ENCODE data around the gene CHCHD6.

The CHCHD6 gene

DNA sequence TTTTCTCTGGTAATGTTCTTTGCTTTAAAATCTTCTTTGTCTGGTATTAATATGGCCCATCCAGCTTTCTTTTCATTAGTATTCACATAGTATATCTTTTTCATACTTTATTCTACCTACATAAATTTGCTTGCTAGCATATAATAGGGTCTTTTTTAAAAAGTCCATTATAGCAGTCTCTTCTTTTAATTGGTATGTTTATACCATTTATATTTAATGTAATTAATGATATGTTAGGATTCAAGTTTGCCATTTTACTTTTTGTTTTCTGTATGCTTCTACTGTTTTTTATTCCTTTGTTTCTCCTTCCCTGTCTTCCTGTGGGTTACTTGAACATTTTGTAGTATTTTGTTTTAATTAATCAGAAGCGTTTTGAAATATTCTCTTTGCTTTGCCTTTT lies 89.0 kb downstream of the CHCHD6 start:
- DNase-seq (ENCODE audit: low spot score), result no peak
- H2BK12ac ChIP-seq (ENCODE audit: low read length), result no peak overlapping the region
- H3K4me1 ChIP-seq (ENCODE audit: control insufficient read depth in 2 of 2, insufficient read depth in 1 of 2, low read depth in 1 of 2, low read length in 2 of 2), result peaks cover 0 to 2% of the 10 kb centered on the region in 2 donors

DNA sequence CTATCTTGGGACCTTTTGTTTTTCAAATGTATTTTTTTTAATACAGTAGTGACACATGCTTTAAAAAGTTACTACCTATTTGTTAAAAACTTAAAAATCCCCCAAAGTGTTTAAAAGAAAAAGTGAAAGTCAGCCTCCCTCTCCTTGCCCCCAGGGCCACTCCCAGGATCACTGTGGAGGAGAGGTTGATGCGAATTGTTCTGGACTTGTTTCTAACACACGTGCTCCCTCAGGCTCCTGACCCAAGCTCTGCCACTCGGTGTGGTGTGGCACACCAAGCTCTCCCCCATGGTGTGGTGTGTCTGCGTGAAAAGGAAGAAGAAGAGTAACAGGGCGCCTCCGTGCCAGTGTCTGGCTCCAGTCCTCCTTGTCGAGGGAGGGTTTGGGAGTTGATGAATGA lies 93.5 kb downstream of the CHCHD6 start:
- no peak overlapping the region for H3K27ac ChIP-seq (replicated peaks; ENCODE audit: low read length)
- no peak overlapping the region for H2BK5ac ChIP-seq (ENCODE audit: low read length)
- no peak overlapping the region for H3K9ac ChIP-seq (ENCODE audit: low read depth, low read length, poor library complexity)
- H3K23ac ChIP-seq (ENCODE audit: low read depth, low read length, poor library complexity), result peak overlapping the region; percentile 47
- no peak overlapping the region for H2BK120ac ChIP-seq (ENCODE audit: low read depth, low read length)
- peaks cover 0 to 2% (median 0%) of the 10 kb centered on the region in 3 experiments for H3K27me3 ChIP-seq (ENCODE audit: control insufficient read depth in 3 of 3, insufficient read depth in 3 of 3, low read depth in 1 of 3, low read length in 3 of 3)
- H4K91ac ChIP-seq (ENCODE audit: low read depth, low read length, poor library complexity), result no peak overlapping the region
- peak overlapping the region; percentile 27 for H3K18ac ChIP-seq (ENCODE audit: low read length)
- WGBS, 2 donors (ENCODE audit: extremely low coverage in 2 of 2, insufficient read length in 2 of 2, insufficient replicate concordance in 1 of 2), result no CpG with 5 or more reads among the region's 7 CpGs
- H3K4me1 ChIP-seq (ENCODE audit: control insufficient read depth in 2 of 2, insufficient read depth in 1 of 2, low read depth in 1 of 2, low read length in 2 of 2), result peaks cover 0 to 2% of the 10 kb centered on the region in 2 donors
- peaks cover 0 to 4% of the 10 kb centered on the region in 2 donors for H3K36me3 ChIP-seq (replicated peaks in 1 of 2; ENCODE audit: control insufficient read depth in 2 of 2, insufficient read depth in 2 of 2, low read length in 2 of 2)
- no peaks in the 10 kb centered on the region for H3K79me1 ChIP-seq (ENCODE audit: low read depth, low read length)
- H3K4ac ChIP-seq (ENCODE audit: low read length), result no peak overlapping the region
- no peak overlapping the region for H2BK15ac ChIP-seq (ENCODE audit: low read length)
- H2BK12ac ChIP-seq (ENCODE audit: low read length), result no peak overlapping the region
- no peak overlapping the region for H2AFZ ChIP-seq (ENCODE audit: low read length)
- H4K8ac ChIP-seq (ENCODE audit: low read depth, low read length), result no peak overlapping the region
- H2AK5ac ChIP-seq (ENCODE audit: low read depth, low read length), result peak overlapping the region; percentile 49
- no peak for DNase-seq (ENCODE audit: low spot score)
- no peak overlapping the region for H3K4me2 ChIP-seq (ENCODE audit: insufficient read depth, low read length, poor library complexity, severe bottlenecking)
- peaks cover 11 to 31% of the 10 kb centered on the region in 2 donors for H3K9me3 ChIP-seq (replicated peaks in 1 of 2; ENCODE audit: control insufficient read depth in 2 of 2, insufficient read depth in 1 of 2, low read depth in 1 of 2, low read length in 2 of 2)
- H3K4me3 ChIP-seq (ENCODE audit: low read length in 2 of 2), result no peak overlapping the region
- H3K14ac ChIP-seq (ENCODE audit: low read length), result no peak overlapping the region

More for the DNA sequence above, 89.0 kb downstream of the CHCHD6 start:
- no peak overlapping the region for H3K27ac ChIP-seq (replicated peaks; ENCODE audit: low read length)
- H4K8ac ChIP-seq (ENCODE audit: low read depth, low read length), result no peak overlapping the region
- H2AFZ ChIP-seq (ENCODE audit: low read length), result no peak overlapping the region
- no peak overlapping the region for H2BK5ac ChIP-seq (ENCODE audit: low read length)
- no peak overlapping the region for H3K18ac ChIP-seq (ENCODE audit: low read length)
- no peak overlapping the region for H3K23ac ChIP-seq (ENCODE audit: low read depth, low read length, poor library complexity)
- H3K9ac ChIP-seq (ENCODE audit: low read depth, low read length, poor library complexity), result no peak overlapping the region
- no peaks in the 10 kb centered on the region for H3K79me1 ChIP-seq (ENCODE audit: low read depth, low read length)
- no peak overlapping the region for H2BK15ac ChIP-seq (ENCODE audit: low read length)
- no peak overlapping the region for H3K4me3 ChIP-seq (ENCODE audit: low read length in 2 of 2)
- no peak overlapping the region for H4K91ac ChIP-seq (ENCODE audit: low read depth, low read length, poor library complexity)
- no CpG with 5 or more reads among the region's 1 CpG for WGBS, 2 donors (ENCODE audit: extremely low coverage in 2 of 2, insufficient read length in 2 of 2, insufficient replicate concordance in 1 of 2)
- no peak overlapping the region for H3K14ac ChIP-seq (ENCODE audit: low read length)
- H3K4me2 ChIP-seq (ENCODE audit: insufficient read depth, low read length, poor library complexity, severe bottlenecking), result no peak overlapping the region
- peaks cover 0 to 2% (median 0%) of the 10 kb centered on the region in 3 experiments for H3K27me3 ChIP-seq (ENCODE audit: control insufficient read depth in 3 of 3, insufficient read depth in 3 of 3, low read depth in 1 of 3, low read length in 3 of 3)
- H3K36me3 ChIP-seq (replicated peaks in 1 of 2; ENCODE audit: control insufficient read depth in 2 of 2, insufficient read depth in 2 of 2, low read length in 2 of 2), result peaks cover 0 to 1% of the 10 kb centered on the region in 2 donors
- H3K9me3 ChIP-seq (replicated peaks in 1 of 2; ENCODE audit: control insufficient read depth in 2 of 2, insufficient read depth in 1 of 2, low read depth in 1 of 2, low read length in 2 of 2), result peaks cover 3 to 18% of the 10 kb centered on the region in 2 donors
- H2AK5ac ChIP-seq (ENCODE audit: low read depth, low read length), result no peak overlapping the region
- no peak overlapping the region for H3K4ac ChIP-seq (ENCODE audit: low read length)
- H2BK120ac ChIP-seq (ENCODE audit: low read depth, low read length), result no peak overlapping the region

DNA sequence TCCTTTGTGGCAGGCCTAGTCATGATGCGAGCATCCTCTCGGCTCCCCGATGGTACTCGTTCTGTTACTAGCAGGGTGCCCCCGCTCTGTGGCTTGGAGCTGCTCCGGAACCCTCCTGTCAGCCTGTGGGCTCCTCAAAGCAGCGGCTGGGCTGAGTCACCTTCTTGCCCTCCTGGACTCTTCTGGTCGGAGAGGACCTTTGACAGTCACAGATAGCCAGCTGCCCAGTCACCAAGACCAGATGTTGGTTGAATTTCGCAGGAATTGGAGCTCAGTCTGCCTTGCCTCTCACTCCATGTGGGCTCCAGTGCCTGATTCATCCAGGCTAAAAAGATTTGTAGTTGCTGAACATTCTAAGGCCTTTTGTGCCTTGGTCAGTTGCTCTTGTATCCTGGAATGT lies 94.5 kb downstream of the CHCHD6 start:
- Histone ChIP-seq H4K8ac (ENCODE audit: low read depth, low read length) (no peak overlapping the region), H3K27me3 (ENCODE audit: control insufficient read depth in 3 of 3, insufficient read depth in 3 of 3, low read depth in 1 of 3, low read length in 3 of 3) (peaks cover 0 to 2% (median 0%) of the 10 kb centered on the region in 3 experiments), H2AK5ac (ENCODE audit: low read depth, low read length) (no peak overlapping the region), H4K91ac (ENCODE audit: low read depth, low read length, poor library complexity) (no peak overlapping the region), H2AFZ (ENCODE audit: low read length) (no peak overlapping the region), H2BK5ac (ENCODE audit: low read length) (no peak overlapping the region), H3K18ac (ENCODE audit: low read length) (no peak overlapping the region), H3K23ac (ENCODE audit: low read depth, low read length, poor library complexity) (no peak overlapping the region), H3K9me3 (replicated peaks in 1 of 2; ENCODE audit: control insufficient read depth in 2 of 2, insufficient read depth in 1 of 2, low read depth in 1 of 2, low read length in 2 of 2) (peaks cover 11 to 24% of the 10 kb centered on the region in 2 donors), H2BK120ac (ENCODE audit: low read depth, low read length) (no peak overlapping the region), H3K4me1 (ENCODE audit: control insufficient read depth in 2 of 2, insufficient read depth in 1 of 2, low read depth in 1 of 2, low read length in 2 of 2) (peaks cover 0 to 2% of the 10 kb centered on the region in 2 donors), H3K4ac (ENCODE audit: low read length) (no peak overlapping the region), H3K27ac (replicated peaks; ENCODE audit: low read length) (no peak overlapping the region), H3K4me2 (ENCODE audit: insufficient read depth, low read length, poor library complexity, severe bottlenecking) (no peak overlapping the region), H3K4me3 (ENCODE audit: low read length in 2 of 2) (no peak overlapping the region), H2BK15ac (ENCODE audit: low read length) (no peak overlapping the region), H2BK12ac (ENCODE audit: low read length) (no peak overlapping the region), H3K36me3 (replicated peaks in 1 of 2; ENCODE audit: control insufficient read depth in 2 of 2, insufficient read depth in 2 of 2, low read length in 2 of 2) (peaks cover 0 to 4% of the 10 kb centered on the region in 2 donors), H3K79me1 (ENCODE audit: low read depth, low read length) (no peaks in the 10 kb centered on the region), H3K14ac (ENCODE audit: low read length) (no peak overlapping the region), H3K9ac (ENCODE audit: low read depth, low read length, poor library complexity) (no peak overlapping the region)
- no CpG with 5 or more reads among the region's 9 CpGs for WGBS, 2 donors (ENCODE audit: extremely low coverage in 2 of 2, insufficient read length in 2 of 2, insufficient replicate concordance in 1 of 2)
- no peak for DNase-seq (ENCODE audit: low spot score)

DNA sequence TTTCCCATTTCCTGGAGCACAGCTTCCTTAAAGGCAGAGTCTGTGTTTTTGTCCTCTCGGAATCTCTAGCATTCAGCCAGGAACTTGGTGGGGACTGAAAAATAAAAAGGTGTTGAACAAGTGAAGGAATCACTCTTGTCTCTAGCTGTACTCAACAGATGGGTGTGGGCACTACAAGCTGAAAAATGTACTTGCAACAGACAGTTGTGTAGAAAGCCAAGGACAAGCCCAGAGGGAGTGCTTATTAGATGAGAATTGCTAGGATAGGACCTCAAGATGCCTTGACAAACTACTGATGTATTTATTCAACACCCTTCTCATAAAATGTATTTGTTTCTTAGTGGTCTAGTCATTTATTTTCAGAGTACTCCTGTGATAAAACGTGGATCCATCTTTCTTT lies 95.1 kb downstream of the CHCHD6 start:
- Histone ChIP-seq H3K14ac (ENCODE audit: low read length) (no peak overlapping the region), H3K4ac (ENCODE audit: low read length) (no peak overlapping the region), H3K18ac (ENCODE audit: low read length) (no peak overlapping the region), H3K9me3 (replicated peaks in 1 of 2; ENCODE audit: control insufficient read depth in 2 of 2, insufficient read depth in 1 of 2, low read depth in 1 of 2, low read length in 2 of 2) (peaks cover 11 to 23% of the 10 kb centered on the region in 2 donors), H3K9ac (ENCODE audit: low read depth, low read length, poor library complexity) (no peak overlapping the region), H3K4me1 (ENCODE audit: control insufficient read depth in 2 of 2, insufficient read depth in 1 of 2, low read depth in 1 of 2, low read length in 2 of 2) (peaks cover 0 to 2% of the 10 kb centered on the region in 2 donors), H2AK5ac (ENCODE audit: low read depth, low read length) (no peak overlapping the region), H3K23ac (ENCODE audit: low read depth, low read length, poor library complexity) (no peak overlapping the region), H3K4me2 (ENCODE audit: insufficient read depth, low read length, poor library complexity, severe bottlenecking) (no peak overlapping the region), H3K79me1 (ENCODE audit: low read depth, low read length) (no peaks in the 10 kb centered on the region), H4K8ac (ENCODE audit: low read depth, low read length) (no peak overlapping the region), H2AFZ (ENCODE audit: low read length) (no peak overlapping the region), H3K27me3 (ENCODE audit: control insufficient read depth in 3 of 3, insufficient read depth in 3 of 3, low read depth in 1 of 3, low read length in 3 of 3) (peaks cover 0 to 2% (median 0%) of the 10 kb centered on the region in 3 experiments), H2BK5ac (ENCODE audit: low read length) (no peak overlapping the region), H2BK12ac (ENCODE audit: low read length) (no peak overlapping the region), H2BK120ac (ENCODE audit: low read depth, low read length) (no peak overlapping the region), H3K36me3 (replicated peaks in 1 of 2; ENCODE audit: control insufficient read depth in 2 of 2, insufficient read depth in 2 of 2, low read length in 2 of 2) (peaks cover 0 to 4% of the 10 kb centered on the region in 2 donors), H3K27ac (replicated peaks; ENCODE audit: low read length) (no peak overlapping the region), H4K91ac (ENCODE audit: low read depth, low read length, poor library complexity) (no peak overlapping the region), H3K4me3 (ENCODE audit: low read length in 2 of 2) (no peak overlapping the region), H2BK15ac (ENCODE audit: low read length) (no peak overlapping the region)
- no peak for DNase-seq (ENCODE audit: low spot score)
- WGBS, 2 donors (ENCODE audit: extremely low coverage in 2 of 2, insufficient read length in 2 of 2, insufficient replicate concordance in 1 of 2), result no CpG with 5 or more reads among the region's 2 CpGs
